GM23338 (cell line): ENCODE results near the gene SRRM2. TPM values are rescaled to one million over a fixed set of nuclear protein-coding genes. Genes with fewer than 3 reads are reported as not detected.

Source experiments
- ATAC-seq: fragments of 200-7000 bp; cut with Tn5 transposase; 3 replicates; pipeline ENCODE4 v1.9.1; 2020
- DNase-seq: peaks from one replicate; pipeline ENCODE4 v3.0.0-alpha.2; 2015; ENCODE audit warnings: low spot score
- H2AFZ ChIP-seq: fragments of 200-600 bp; sonication (generic); 2 replicates; pipeline ENCODE4 v1.8.0; 2016; ENCODE audit warnings: antibody characterized with exemption, mild to moderate bottlenecking, moderate library complexity
- H3F3A ChIP-seq: fragments of 200-600 bp; sonication (generic); replicated peaks from 2 replicates; pipeline ENCODE4 v1.8.0; 2017; ENCODE audit warnings: antibody characterized with exemption, mixed run types, low read depth
- H3K27ac ChIP-seq: fragments of 200-600 bp; sonication (generic); 2 replicates; pipeline ENCODE4 v1.6.1; 2016; ENCODE audit warnings: low read depth
- H3K27me3 ChIP-seq: fragments of 200-600 bp; sonication (generic); 2 replicates; pipeline ENCODE4 v1.8.0; 2016; ENCODE audit warnings: mild to moderate bottlenecking, mixed run types, moderate library complexity; ENCODE audit not compliant: insufficient read depth
- H3K36me3 ChIP-seq: fragments of 200-600 bp; sonication (generic); 2 replicates; pipeline ENCODE4 v1.8.0; 2016; ENCODE audit warnings: mild to moderate bottlenecking; ENCODE audit not compliant: insufficient read depth
- H3K4me1 ChIP-seq: fragments of 200-600 bp; sonication (generic); 2 replicates; pipeline ENCODE4 v1.8.0; 2016; ENCODE audit warnings: mild to moderate bottlenecking, moderate library complexity; ENCODE audit not compliant: insufficient read depth
- H3K4me2 ChIP-seq: fragments of 200-600 bp; sonication (generic); 2 replicates; pipeline ENCODE4 v1.7.1; 2017; ENCODE audit warnings: mixed run types
- H3K4me3 ChIP-seq: fragments of 200-600 bp; sonication (generic); 2 replicates; pipeline ENCODE4 v1.6.1; 2016; ENCODE audit warnings: mixed run types
- H3K79me2 ChIP-seq: fragments of 200-600 bp; sonication (generic); replicated peaks from 2 replicates; pipeline ENCODE4 v1.8.0; 2017; ENCODE audit warnings: mild to moderate bottlenecking; ENCODE audit not compliant: insufficient read depth
- H3K9me2 ChIP-seq: fragments of 200-600 bp; sonication (generic); 2 replicates; pipeline ENCODE4 v1.8.0; 2017; ENCODE audit not compliant: insufficient read depth
- H4K20me1 ChIP-seq: fragments of 200-600 bp; sonication (generic); replicated peaks from 2 replicates; pipeline ENCODE4 v1.8.0; 2017; ENCODE audit warnings: mild to moderate bottlenecking; ENCODE audit not compliant: insufficient read depth
- H3K27ac Mint-ChIP-seq: 2 replicates; pipeline ENCODE4 v1.8.0; 2020; ENCODE audit warnings: inconsistent platforms, mild to moderate bottlenecking, moderate library complexity, mixed read lengths
- H3K27me3 Mint-ChIP-seq: 3 replicates; pipeline ENCODE4 v1.8.0; 2022; ENCODE audit warnings: low read depth, mild to moderate bottlenecking, moderate library complexity, mixed read lengths, inconsistent platforms; ENCODE audit not compliant: insufficient read depth, poor library complexity
- H3K36me3 Mint-ChIP-seq: 3 replicates; pipeline ENCODE4 v1.8.0; 2021; ENCODE audit warnings: low read depth, mild to moderate bottlenecking, inconsistent platforms, moderate library complexity, mixed read lengths
- H3K4me1 Mint-ChIP-seq: 3 replicates; pipeline ENCODE4 v1.8.0; 2020; ENCODE audit warnings: mild to moderate bottlenecking, inconsistent platforms, mixed read lengths
- H3K4me3 Mint-ChIP-seq: 3 replicates; pipeline ENCODE4 v1.8.0; 2021; ENCODE audit warnings: moderate library complexity, mild to moderate bottlenecking, inconsistent platforms, mixed read lengths
- H3K9me3 Mint-ChIP-seq: 3 replicates; pipeline ENCODE4 v1.8.0; 2020; ENCODE audit warnings: moderate library complexity, mild to moderate bottlenecking, inconsistent platforms, mixed read lengths
- CREB1 ChIP-seq: fragments of 250-450 bp; sonication (Bioruptor Pico); IDR thresholded peaks from 2 replicates; pipeline ENCODE4 v1.5.0; 2020; ENCODE audit warnings: low read depth, mild to moderate bottlenecking, moderate library complexity
- CTCF ChIP-seq, 2 experiments: fragments of 200-600 bp in 1 of 2; sonication (generic) in 1 of 2; conservative IDR thresholded peaks; 2 replicates each; pipeline versions ENCODE4 v1.5.1 to v1.6.1; 2016 to 2017; ENCODE audit warnings: antibody characterized with exemption in 2 of 2, low read depth in 2 of 2, mild to moderate bottlenecking in 2 of 2, moderate library complexity in 1 of 2
- ETS1 ChIP-seq: IDR thresholded peaks from 2 replicates; pipeline ENCODE4 v1.6.1; 2016; ENCODE audit warnings: antibody characterized with exemption
- EZH2phosphoT487 ChIP-seq: fragments of 200-600 bp; sonication (generic); IDR thresholded peaks from one replicate; pipeline ENCODE4 v1.8.1; 2018; ENCODE audit warnings: antibody characterized with exemption; ENCODE audit not compliant: unreplicated experiment
- JUNB ChIP-seq: IDR thresholded peaks from one replicate; pipeline ENCODE4 v1.6.1; 2016; ENCODE audit warnings: antibody characterized with exemption; ENCODE audit not compliant: unreplicated experiment
- NANOG ChIP-seq: IDR thresholded peaks from 2 replicates; pipeline ENCODE4 v1.6.1; 2016; ENCODE audit warnings: antibody characterized with exemption, borderline replicate concordance
- POLR2AphosphoS5 ChIP-seq: IDR thresholded peaks from 2 replicates; pipeline ENCODE4 v1.6.1; 2016; ENCODE audit warnings: antibody characterized with exemption, low read depth
- REST ChIP-seq: IDR thresholded peaks from one replicate; pipeline ENCODE4 v1.6.1; 2018; ENCODE audit warnings: antibody characterized with exemption; ENCODE audit not compliant: unreplicated experiment
- STAT1 ChIP-seq: IDR thresholded peaks from one replicate; pipeline ENCODE4 v1.6.1; 2016; ENCODE audit warnings: antibody characterized with exemption; ENCODE audit not compliant: unreplicated experiment
- ZNF114 ChIP-seq: fragments of 250-450 bp; sonication (Bioruptor Pico); IDR thresholded peaks from 2 replicates; pipeline ENCODE4 v1.5.0; 2020; ENCODE audit warnings: mild to moderate bottlenecking, moderate library complexity
- ZNF331 ChIP-seq: fragments of 250-450 bp; sonication (Bioruptor Pico); IDR thresholded peaks from 2 replicates; pipeline ENCODE4 v1.5.0; 2020; ENCODE audit warnings: low read depth, mild to moderate bottlenecking, moderate library complexity
- ZNF462 ChIP-seq: fragments of 250-450 bp; sonication (Bioruptor Pico); IDR thresholded peaks from 2 replicates; pipeline ENCODE4 v1.5.0; 2020; ENCODE audit warnings: mild to moderate bottlenecking, moderate library complexity
- polyA plus RNA-seq: library from polyadenylated mRNA; unstranded; fragments of >200 nt; fragmentation: Nextera tagmentation; extraction: Ambion mirVana; gene quantifications from 2 replicates; pipeline ENCODE4 v1.2.1, GENCODE V29; 2016
- total RNA-seq: library from RNA; depleted of rRNA; stranded (reverse); fragments of >200 nt; shearing (Covaris generic); gene quantifications from 2 replicates; pipeline ENCODE4 v1.2.3, GENCODE V29; 2014

The SRRM2 gene
- total and polyA plus RNA-seq, 2 experiments from 2014 or later: 308 to 893 TPM

- TF ChIP-seq JUNB (no peak), STAT1 (no peak), EZH2phosphoT487 (no peak), ZNF331 (CRISPR knock-in tag) (no peak), CREB1 (CRISPR knock-in tag) (no peak), ZNF114 (CRISPR knock-in tag) (no peak), REST (no peak), CTCF (conservative IDR thresholded peaks at IDR 0.05; ENCODE audit: low read depth in 2 of 2) (no peak), POLR2AphosphoS5 (no peak), NANOG (no peak), ZNF462 (CRISPR knock-in tag) (no peak), ETS1 (no peak)
- Mint-ChIP-seq H3K4me1 (no peaks in the 10 kb centered on the region), H3K36me3 (no peaks in the 10 kb centered on the region), H3K27ac (no peak overlapping the region), H3K9me3 (no peaks in the 10 kb centered on the region), H3K27me3 (peaks cover 4% of the 10 kb centered on the region), H3K4me3 (no peak overlapping the region)
- H3K4me2 ChIP-seq: no peak overlapping the region
- H3K4me1 ChIP-seq: no peaks in the 10 kb centered on the region
- no peak for ATAC-seq
- no peaks in the 10 kb centered on the region for H3K27me3 ChIP-seq
- H3F3A ChIP-seq: no peaks in the 10 kb centered on the region
- no peaks in the 10 kb centered on the region for H3K9me2 ChIP-seq
- no peak overlapping the region for H2AFZ ChIP-seq
- H3K79me2 ChIP-seq: no peaks in the 10 kb centered on the region
- no peaks in the 10 kb centered on the region for H3K36me3 ChIP-seq
- no peak for DNase-seq
- no peak overlapping the region for H3K4me3 ChIP-seq
- no peak overlapping the region for H3K27ac ChIP-seq
- no peaks in the 10 kb centered on the region for H4K20me1 ChIP-seq
Observed at GRCh38 chr16:2819939-2820835, 67.7 kb downstream of the SRRM2 start.
